Astrocyte of the cerebellum (primary cell): ENCODE measurements around the gene CENPP.

ENCODE experiments used
- DNase-seq: peaks from one replicate; pipeline ENCODE4 v3.0.0-alpha.2; 2011; ENCODE audit warnings: low read depth
- H3K4me3 ChIP-seq: 2 replicates; pipeline ENCODE4 v1.5.1; 2011; ENCODE audit warnings: mild to moderate bottlenecking, low read depth, low read length, moderate library complexity
- in situ Hi-C: cut with HindIII; loops from 2 replicates; pipeline ENCODE4 v1.10.0; 2017; ENCODE audit warnings: low sequenced_read_pairs
- TF ChIP-seq, protein P1 (sequence below): IDR thresholded peaks from 2 replicates; pipeline ENCODE4 v1.5.1; 2012; ENCODE audit warnings: low read length, low read depth, moderate library complexity, mild to moderate bottlenecking; ENCODE audit errors: missing control alignments

CENPP gene

DNA sequence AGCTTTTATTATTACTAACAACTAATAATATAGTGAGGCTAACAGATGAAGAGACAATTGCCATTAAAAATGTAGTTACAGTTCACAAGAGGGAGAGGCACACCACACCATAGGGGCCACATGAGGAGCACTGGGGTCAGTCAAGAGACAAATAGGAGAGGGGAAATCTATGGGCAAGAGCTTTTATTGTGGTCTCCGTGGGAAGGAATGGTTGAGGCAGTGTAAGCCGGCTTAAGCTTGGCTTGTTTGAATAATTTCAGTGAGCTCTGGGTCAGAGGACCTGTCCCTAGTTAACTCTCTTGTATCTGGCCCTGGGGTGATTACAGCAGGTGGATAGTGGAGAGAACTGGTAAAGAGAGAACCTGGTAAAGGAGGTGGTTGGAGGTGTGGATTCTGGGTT is 43.3 kb downstream of the CENPP start:
- no peak for DNase-seq
- in situ Hi-C loops = no loop called here
- H3K4me3 ChIP-seq = no peak overlapping the region
- TF ChIP-seq, protein P1, sequence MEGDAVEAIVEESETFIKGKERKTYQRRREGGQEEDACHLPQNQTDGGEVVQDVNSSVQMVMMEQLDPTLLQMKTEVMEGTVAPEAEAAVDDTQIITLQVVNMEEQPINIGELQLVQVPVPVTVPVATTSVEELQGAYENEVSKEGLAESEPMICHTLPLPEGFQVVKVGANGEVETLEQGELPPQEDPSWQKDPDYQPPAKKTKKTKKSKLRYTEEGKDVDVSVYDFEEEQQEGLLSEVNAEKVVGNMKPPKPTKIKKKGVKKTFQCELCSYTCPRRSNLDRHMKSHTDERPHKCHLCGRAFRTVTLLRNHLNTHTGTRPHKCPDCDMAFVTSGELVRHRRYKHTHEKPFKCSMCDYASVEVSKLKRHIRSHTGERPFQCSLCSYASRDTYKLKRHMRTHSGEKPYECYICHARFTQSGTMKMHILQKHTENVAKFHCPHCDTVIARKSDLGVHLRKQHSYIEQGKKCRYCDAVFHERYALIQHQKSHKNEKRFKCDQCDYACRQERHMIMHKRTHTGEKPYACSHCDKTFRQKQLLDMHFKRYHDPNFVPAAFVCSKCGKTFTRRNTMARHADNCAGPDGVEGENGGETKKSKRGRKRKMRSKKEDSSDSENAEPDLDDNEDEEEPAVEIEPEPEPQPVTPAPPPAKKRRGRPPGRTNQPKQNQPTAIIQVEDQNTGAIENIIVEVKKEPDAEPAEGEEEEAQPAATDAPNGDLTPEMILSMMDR = no peak

DNA sequence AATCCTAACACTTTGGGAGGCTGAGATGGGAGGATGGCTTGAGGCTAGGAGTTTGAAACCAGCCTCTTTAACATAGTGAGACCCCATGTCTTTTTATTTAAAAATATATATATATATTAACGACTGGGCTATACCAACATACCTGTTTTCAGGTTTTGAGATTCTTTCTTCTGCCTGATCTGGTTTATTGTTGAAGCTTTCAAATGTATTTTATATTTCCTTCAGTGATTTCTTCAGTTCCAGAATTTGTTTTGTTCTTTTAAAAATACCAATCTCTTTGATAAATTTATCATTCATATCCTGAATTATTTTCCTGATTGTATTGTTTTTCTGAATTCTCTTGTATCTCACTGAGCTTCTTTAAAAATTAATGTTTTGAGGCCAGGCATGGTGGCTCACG is 47.4 kb downstream of the CENPP start:
- TF ChIP-seq, protein P1 = no peak
- in situ Hi-C loops = no loop called here
- no peak for DNase-seq
- no peak overlapping the region for H3K4me3 ChIP-seq

DNA sequence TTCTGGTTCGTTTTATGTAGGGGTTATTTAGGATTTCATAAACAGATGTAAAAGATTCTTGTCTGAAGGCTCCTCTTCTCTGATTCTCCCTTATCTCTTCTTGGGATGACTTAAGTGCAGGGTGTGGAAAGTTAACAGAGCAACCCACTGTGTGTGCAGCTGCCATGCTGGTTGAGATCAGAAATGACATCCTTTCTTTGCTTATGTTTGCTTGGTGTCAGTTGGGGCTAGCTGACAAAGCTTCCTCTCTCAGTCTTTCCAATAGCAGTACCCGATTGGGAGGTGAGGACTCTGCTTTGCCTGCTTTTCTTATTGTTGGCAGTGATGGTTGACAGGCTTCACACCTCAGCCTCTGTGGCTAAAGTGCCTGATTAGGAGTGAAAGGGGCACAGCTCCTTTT is 52.1 kb downstream of the CENPP start:
- TF ChIP-seq, protein P1 = no peak
- no peak overlapping the region for H3K4me3 ChIP-seq
- in situ Hi-C loops = no loop called here
- no peak for DNase-seq

DNA sequence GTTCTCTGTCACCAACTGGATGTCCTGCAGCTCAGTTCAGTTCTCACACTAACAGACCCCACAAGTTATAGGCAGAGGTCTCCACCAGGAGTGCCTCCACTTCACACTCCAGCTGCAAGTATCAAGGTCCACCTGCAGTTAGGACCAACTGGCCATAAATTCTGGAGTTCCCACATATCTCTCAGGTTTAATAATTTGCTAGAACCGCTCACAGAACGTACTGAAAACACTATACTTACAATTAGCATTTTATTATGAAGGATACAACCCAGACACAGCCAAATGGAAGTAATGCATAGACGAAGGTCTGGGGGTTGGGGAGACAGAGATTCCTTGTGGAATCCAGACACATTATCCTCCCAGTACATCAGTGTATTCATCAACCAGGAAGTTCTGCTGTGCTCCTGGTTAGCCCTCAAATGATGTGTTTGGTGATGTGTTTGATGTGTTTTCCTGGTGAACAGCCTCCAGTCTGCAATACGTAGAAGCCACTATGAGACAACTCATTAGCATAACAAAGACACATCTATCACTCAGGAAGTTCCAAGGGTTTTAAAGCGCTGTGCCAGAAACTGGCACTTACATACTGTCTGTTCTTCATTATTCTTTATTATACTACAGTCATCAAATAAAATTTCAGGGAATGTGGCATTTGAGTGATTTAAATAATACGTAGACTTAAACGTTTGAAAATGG is 53.3 kb downstream of the CENPP start:
- TF ChIP-seq, protein P1 = no peak
- H3K4me3 ChIP-seq = no peak overlapping the region
- in situ Hi-C loops = no loop called here
- DNase-seq = peak; percentile 60

DNA sequence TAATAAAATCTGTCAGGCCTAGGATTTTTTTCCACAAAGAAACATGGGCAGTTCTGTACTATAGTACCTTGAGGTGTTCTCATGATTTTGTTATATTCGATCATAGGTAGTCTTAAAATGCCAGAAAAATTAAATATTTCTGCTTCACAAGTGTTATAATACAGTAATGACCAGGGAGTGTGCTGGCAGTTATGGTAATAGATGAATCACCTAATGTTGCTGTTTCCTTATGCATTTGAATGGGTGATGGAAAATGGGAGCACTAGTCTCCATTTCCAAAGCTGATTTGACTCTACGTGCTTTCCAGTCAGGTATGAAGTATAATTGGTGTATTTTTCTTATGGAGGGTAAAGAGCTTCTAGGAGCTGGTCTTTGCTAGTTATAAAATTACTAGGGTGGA is 54.9 kb downstream of the CENPP start:
- TF ChIP-seq, protein P1 = no peak
- no peak for DNase-seq
- in situ Hi-C loops = no loop called here
- no peak overlapping the region for H3K4me3 ChIP-seq

DNA sequence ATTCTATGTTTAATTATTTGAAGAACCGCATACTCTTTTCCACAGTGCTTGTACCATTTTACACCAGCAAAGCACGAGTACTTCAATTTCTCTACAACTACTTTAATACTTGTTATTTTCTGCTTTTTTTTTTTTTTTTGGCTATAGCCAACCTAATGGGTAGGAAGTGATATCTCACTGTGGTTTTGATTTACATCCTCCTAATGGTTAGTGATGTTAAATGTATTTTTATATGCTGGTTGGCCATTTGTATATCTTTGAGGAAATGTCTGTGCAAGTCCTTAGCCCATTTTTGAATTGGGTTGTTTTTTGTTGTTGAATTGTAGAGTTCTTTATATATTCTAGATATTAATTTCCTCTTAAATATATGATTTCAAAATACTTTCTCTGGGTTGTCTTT is 56.0 kb downstream of the CENPP start:
- in situ Hi-C loops = no loop called here
- no peak overlapping the region for H3K4me3 ChIP-seq
- DNase-seq = no peak
- TF ChIP-seq, protein P1 = no peak
